ENCODE measurements around the gene SRGAP1.
"Not testable (repeated sequence)": the region's sequence is repeated elsewhere in the genome, so short reads cannot be mapped to it uniquely, and the experiment has no call there.

SRGAP1 gene

DNA sequence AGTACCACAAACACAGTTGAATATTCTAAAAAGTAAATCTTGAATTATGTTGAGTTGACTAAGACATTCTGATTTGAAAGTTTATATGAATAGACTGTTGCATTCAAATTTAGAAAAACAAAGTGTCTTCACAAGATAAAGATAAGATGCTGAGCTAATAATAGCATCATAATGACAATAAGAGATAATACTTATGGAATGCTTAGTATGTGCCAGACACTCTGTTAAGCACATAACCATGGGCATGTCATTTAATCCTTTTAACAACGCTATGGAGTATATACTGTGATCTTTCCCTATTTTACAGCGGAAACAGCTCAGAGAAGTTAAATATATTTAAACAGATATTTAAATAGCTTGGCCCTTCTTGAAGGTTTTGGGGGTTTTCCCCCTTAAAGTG is 163.4 kb downstream of the SRGAP1 start:
- no peak for DNase-seq (ENCODE audit: low spot score)

DNA sequence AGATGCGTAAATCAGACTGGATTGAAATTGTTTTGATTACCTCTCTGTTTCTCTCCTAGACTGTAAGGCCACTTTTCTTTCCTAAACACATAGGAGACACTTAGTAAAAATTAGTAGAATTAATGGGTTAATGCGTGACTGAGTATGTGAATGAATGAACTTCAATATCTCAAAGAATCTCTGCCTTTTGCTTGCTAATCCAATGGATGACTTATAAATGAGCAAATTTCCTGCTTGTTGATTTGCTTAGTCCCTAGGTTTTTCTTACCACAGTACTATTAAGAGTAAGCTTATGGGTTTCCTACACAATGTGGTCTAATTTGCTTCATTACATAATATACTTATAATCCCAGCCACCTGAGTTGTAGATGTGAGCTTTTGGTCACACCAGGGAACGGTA is 164.1 kb downstream of the SRGAP1 start:
- DNase-seq (ENCODE audit: low spot score) = no peak

DNA sequence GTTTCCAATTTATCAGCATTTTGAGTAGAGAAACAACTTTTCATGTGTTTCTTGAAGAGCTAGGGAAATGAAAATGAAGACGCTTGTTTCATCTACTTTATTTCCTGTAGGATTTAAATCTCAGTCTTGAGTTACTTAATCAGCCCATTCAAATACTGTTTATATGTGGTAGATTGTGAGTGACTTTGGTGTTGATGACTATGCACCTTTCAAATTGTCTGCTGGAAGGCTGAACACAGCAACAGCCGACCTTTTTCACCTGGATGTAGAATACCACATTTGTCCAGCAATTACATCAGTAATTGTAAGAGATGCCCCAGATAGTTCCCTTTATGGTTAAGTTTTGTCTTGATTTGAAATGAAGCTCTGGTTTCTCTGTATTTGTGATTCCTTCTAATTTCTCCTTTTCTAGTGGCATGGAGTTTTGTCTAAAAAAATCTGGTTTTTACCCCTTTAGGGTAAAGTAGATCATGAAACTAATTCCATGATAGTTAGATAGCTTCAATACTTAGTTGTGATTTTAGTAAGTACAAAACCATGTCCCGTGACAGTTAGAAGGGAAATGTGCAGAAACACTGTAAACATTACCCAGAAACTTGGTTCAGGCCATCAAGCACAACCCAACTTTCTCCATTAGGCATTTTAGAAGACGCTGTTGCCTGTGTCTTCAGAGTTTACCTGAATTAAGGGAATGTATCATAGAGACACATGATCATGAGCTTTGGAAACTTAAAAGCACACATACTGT is 165.0 kb downstream of the SRGAP1 start:
- DNase-seq (ENCODE audit: low spot score) = no peak

DNA sequence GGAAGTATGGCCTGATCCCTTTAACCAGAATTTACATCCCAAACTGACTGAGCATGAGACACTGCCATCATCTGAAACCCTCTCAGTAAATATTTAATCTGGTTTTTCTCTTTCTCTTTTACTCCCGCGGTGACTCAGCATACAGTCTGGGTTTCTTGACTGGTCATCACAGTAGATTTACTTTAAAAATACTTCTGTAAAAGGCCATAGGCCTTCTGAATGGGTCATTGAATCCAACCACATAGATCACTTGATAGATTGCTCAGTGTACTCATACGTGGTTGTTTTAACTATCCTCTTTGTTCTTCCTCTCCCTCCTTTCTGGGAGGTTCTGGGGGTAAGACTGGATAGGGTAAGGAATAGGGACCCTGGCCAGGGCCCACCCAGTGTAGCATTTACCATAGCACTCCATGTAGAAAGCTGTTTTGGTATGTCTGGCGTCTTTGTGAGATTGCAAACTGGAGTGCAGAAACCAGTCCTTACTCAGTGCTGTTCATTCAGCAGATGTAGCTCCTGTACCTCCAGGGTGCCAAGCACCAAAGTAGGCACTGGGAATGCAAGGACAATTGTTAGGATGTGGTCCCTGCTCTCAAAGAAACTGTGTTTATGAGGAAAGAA is 165.7 kb downstream of the SRGAP1 start:
- DNase-seq (ENCODE audit: low spot score) = no peak

DNA sequence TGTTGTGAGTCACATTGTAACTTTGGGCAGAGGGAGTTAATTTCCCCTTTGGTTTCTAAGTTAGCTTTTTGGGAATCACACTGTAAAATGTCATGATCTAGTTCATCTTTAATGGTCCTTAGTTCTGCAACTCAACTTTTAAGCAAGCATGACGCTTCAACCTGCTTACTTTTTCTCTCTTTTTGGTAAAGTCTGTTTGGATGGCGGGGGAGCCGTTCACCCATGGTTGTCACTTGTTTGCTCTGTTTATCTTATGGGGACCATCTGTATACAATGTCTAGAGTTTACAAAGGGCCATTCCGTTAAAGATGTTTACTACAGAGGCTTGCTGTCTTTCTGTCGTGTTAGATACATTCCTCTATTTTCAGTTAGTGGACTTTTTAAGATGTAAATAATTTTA is 172.0 kb downstream of the SRGAP1 start:
- DNase-seq (ENCODE audit: low spot score) = no peak

DNA sequence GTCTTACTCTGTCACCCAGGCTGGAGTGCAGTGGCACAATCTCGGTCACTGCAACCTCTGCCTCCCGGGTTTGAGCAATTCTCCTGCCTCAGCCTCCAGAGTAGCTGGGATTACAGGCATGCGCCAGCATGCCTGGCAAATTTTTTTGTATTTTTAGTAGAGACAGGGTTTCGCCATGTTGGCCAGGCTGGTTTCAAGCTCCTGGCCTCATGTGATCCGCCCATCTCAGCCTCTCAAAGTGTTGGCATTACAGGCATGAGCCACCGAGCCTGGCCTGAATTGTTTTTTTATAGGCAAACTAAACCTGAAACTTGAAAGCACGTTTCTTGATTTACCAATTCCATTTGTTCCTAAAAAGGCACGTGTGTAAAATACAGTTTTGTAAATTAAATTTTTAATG is 173.6 kb downstream of the SRGAP1 start:
- not testable (repeated sequence) for DNase-seq (ENCODE audit: low spot score)

DNA sequence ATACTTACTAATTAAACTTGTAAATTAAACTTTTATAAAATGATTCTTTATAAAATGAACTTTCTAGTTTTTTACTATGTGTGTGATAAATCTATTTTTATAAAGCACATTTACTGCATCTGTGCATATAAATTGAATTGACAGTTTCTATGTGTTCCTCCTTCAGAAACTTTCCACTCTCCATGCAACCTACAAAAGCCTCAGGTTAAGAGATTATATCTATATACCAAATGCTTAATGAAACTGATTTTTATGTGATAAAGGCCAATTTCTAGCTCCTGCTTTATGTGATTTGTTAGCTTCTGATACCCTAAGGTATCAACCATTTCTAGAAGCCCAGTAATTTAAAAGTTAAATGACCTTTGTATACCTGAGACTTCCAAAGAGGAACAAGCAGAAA is 174.0 kb downstream of the SRGAP1 start:
- DNase-seq (ENCODE audit: low spot score) = no peak

DNA sequence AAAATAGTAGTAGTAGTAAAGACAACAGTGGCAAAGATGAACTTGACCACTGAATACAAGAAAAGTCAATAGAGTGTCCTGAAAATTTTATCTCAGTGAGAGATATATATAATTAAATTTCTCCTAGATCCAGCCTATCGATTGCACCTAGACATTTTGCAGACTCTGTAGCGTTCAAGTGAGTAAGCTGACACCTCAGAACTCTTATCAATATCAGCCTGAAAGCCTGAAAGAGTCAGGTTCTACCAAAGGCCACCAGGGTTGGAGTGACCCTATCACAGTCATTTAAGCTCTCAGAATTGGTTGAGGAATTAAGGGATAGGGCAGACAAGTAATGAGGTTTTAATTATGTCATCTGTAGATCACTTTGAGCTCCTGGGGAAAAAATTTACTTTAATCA is 174.6 kb downstream of the SRGAP1 start:
- DNase-seq (ENCODE audit: low spot score) = no peak

DNA sequence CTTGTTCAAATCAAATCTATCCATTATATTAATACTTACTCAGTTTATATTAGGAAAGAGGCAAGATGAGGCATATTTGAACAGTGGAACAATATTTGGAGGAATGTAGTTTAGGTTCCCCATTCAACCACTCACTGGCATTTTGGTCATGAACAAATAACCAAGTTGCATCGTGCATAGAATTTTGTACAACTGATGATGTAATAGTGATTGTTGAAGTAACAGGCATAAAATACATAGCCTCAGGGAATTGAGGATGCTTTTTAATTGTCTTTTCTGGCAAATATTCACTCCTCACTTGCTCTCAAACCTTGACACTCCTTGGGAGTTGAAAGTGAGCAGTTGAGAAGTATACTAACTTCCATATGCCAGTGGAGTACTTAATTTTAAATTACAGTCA is 175.2 kb downstream of the SRGAP1 start:
- DNase-seq (ENCODE audit: low spot score) = no peak

DNA sequence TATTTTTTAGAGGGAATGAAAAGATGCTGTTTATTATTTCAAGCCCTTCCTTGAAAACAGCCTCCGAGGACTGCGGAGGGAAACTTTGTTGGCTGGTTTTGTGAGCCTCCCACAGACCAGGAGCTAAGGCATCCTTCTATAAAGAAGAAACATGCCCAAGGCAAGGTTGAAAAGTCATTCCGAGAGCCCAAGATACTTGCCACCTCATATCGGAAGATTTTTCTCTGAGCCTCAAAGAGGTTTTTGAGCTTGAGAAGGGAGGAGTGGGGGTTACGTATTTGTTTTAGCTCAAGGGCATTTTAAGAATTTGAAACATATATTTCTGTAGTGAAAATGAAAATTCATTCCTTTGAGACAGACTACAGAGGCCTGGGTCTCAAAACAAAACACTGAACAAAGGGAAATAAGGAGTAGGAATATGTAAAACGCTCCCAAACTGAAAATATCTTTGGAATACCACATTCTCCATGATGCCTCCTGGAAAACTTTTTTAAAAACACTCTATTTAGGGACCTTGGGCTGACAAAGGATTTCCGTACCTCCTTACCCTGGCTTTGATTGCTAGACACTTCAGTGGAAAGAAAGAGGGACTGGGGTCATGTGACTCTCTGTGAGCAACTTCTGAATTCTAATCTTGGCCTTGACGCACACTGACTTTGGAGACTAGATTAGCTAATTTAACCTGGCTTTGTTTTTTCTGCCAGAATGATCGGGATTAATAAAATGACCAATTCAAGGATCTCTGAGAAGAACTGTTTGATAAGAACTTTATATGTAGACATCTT is 180.9 kb downstream of the SRGAP1 start:
- no peak for DNase-seq (ENCODE audit: low spot score)

DNA sequence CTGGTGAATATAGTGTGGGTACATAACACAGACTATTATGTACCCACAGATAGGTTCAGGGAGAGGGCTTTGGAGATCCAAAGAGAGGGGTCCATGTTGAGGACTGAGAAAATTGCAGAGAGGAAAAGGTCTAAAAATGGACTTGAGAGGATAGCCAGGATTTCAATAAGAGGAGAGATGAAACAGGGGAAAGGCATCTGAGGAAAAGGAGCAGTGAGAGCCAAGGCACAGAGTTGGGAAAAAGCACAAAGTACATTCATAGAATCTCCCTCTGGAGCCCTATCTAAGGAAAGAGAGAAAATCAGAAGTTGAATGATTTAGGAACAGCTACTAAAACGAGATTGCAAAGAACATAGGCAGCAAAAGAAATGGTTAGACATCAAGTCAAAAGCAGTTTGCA is 182.8 kb downstream of the SRGAP1 start:
- DNase-seq (ENCODE audit: low spot score) = no peak

DNA sequence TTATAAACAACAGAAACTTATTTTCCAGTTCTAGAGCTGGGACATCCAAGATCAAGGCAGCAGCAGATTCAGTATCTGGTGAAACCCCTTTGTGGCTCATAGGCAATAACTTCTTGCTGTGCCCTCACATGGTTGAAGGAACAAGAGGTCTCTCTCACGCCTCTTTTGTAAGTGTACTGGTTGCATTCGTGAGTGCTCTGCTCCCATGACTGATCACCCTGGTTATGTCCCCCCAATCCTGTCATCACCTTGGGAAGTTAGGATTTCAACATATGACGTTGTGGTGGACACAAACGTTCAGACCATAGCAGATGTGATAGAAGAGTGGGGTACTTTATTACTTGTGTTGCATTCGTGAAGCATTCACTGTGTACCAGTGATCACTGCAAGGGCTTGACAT is 184.0 kb downstream of the SRGAP1 start:
- no peak for DNase-seq (ENCODE audit: low spot score)

DNA sequence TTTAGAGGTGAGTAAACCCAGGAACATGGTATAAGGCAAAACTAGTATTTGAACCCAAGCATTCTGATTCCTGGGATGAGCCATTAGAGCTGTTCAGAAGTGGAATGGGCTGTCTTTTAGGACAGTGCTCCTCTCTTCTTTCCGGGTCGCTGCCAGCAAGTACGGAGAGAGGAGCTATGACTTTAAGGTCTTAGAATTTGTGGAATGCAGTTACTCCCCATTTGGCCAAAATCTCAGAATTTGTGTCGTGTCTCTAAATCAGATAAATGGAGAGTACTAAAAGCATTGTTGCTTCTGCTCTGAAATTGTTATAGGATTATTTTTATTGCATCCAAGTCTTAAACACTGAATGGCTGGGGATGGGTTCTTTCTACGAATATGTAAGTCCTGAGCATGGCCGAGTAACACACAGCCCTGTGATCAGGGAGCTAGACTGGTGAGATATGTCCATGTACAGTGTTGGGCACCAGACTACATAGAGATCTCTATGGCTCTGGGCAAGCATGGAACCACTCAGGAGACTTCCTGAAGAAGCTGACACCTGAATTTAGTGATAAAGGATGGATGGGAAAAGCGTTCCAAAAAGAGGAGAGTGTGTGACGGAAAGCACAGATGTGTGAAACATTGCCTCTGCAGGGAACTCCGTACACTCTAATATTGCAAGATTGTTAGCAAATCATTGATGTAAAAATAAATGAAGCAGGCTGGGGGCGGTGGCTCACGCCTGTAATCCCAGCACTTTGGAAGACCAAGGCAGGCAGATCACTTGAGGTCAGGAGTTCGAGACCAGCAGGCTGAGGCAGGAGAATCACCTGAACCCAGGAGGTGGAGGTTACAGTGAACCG is 184.7 kb downstream of the SRGAP1 start:
- no peak for DNase-seq (ENCODE audit: low spot score)

DNA sequence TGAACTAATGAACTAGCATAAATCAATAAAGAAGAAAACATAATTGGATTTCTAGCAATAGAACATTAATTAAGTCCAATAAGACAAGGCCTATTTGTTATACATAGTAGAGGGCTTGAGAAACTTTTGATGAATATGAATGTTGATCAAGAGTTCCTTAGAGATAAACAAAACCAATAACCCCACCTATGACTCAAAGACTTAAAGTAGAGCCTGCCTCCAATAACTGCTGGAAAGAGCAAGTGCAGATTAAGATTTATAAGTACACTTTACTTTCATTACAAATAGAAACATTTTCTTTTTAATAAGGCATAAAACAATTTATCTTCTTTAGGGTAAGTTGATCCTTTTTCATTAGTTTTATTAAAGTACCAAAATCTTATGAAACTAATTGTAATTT is 185.7 kb downstream of the SRGAP1 start:
- DNase-seq (ENCODE audit: low spot score) = no peak

DNA sequence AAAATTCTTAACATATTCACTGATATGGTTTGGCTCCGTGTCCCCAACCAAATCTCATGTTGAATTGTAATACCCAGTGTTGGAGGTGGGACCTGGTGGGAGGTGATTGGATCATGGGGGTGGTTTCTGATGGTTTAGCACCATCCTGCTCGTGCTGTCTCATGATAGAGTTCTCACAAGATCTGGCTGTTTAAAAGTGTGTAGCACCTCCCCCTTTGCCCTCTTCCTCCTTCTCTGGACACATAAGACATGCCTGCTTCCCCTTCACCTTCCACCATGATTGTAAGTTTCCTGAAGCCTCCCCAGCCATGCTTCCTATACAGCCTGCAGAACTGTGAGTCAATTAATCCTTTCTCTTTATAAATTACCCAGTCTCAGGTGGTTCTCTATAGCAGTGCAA is 189.6 kb downstream of the SRGAP1 start:
- not testable (repeated sequence) for DNase-seq (ENCODE audit: low spot score)

DNA sequence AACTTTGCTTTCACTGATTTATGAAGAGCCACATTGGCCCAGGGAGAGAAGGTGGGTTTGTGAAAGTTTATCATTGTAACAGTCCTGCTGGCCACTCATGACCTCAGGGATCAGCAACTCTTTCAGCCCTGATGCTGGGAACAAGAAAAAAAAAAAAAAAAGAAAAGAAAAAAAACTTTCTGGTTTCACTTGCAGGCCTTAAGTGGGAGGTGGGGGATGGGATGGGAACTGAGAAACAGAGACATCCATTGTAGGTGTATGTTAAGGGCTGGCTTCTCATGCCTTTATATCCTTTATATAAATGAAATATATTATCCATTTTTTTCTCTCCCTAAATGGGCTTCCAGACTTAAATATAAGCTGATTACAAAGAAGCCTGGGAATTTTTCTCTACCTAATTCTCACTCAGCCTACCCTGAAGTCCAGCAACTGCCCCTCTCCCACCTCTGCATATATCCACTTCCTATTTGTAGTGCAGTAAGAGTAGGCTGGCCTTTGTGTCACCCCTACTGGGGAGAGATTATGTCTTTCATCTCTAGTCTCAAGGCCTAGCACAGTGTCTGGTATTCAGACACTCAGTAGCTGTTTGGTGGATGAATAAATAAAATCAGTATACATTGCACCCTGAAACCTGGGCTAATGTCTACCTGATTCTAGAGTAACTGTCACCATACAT is 190.5 kb downstream of the SRGAP1 start:
- DNase-seq (ENCODE audit: low spot score) = no peak

DNA sequence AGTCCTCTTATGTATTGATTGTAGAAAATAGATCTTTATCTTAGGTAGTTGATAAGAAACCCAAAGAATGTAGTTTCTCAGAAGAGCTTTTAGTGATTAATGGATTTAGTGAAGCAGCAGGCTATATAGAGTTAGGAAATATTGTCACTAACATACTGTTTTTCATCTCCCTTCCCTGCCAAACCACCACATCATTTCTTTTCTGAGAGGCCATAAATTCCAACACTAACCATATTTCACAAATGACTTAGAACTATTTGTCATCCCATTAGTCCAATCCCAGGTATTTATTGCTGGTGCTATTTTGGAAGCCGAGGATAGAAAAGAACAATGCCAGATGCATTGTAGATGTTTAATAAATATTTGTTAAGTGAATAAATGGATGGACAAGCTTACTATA is 191.9 kb downstream of the SRGAP1 start:
- no peak for DNase-seq (ENCODE audit: low spot score)

DNA sequence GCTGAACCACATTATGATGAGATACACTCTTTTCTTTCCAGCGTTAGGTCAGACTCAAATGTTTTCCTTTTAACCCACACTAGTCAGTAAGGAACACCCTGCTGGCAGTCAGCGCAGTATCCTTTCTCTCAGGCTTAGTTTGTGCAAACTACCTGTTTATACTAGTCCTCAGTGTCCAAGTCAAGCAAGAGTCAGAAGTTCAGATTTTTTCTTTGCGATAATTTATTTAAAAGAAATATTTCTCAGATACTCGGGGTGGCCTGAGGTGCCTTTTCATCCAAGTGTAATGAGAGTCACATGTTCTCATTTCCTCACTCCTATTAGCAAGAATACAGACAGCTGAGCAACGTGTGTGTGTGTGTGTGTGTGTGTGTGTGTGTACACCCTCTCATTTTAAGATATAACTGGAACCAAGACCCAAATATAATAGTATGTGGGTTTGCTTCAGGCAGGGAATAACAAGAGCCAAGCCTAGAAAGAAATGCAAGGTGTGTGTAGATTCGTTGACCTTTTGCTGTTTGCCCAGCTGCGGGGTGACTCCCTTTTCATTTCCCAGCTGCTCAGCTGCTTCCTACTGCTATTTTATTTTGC is 194.9 kb downstream of the SRGAP1 start:
- DNase-seq (ENCODE audit: low spot score) = peak; percentile 32

DNA sequence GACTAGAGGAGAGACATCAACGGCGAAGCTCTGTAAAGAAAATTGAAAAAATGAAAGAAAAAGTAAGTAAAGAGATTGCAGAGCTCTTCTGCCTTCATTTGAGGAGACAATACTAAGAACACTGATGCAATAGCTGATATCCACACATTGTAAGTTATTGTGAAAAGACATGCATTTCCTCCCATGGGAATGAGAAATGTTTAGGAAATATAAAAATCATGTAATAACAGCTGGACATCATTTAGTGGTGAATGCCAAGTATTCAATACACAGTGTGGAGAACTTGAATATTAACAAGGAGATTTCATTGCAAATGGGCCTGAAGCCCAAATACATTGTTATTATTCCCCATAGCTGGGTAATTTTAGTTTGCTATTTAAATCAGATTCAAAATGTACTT is 198.4 kb downstream of the SRGAP1 start:
- DNase-seq (ENCODE audit: low spot score) = no peak

DNA sequence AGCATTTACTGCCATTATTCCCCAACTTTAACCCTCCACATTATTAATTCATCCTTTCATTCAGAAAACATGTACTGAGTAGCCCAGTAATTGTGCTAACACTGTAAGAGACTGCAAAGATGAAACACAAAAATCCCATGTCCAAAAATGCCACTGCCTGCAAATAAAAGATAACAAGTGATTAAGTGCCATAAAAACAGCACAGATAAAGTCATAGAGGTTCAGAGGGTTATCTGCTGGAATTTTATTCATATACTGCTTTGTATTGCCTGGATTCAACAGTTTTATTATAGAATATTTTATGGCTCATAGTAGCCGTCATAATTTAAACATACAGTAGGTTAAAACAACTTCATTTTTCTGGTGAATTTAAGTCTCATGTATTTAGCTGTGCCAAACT is 199.7 kb downstream of the SRGAP1 start:
- no peak for DNase-seq (ENCODE audit: low spot score)

DNA sequence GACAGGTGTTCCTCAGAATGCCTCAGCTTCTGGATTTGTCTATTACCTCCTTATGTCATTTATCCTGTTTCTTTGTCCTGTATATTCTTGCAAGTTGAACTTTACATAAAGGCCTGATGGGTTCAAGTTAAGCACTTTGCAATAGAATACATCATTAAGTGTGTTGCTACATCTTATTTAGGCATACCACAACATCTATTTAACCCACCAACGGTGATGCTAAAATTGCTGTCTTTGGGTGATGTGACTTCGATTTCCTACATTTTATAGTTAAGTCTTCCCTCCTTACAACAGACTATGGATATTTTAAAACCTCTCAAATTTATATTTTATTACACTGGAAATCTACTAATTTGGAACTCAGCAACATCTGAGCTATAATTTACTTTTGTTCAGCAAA is 206.6 kb downstream of the SRGAP1 start:
- DNase-seq (ENCODE audit: low spot score) = no peak
